Stimulated activated naive CD4-positive, alpha-beta T cell treated with Interleukin-2 at 50 U/mL for 16 hours (primary cell): ENCODE data around the gene PPARD.
"Not testable (repeated sequence)": the region's sequence is repeated elsewhere in the genome, so short reads cannot be mapped to it uniquely, and the experiment has no call there.

Experiments
- DNase-seq: peaks from one replicate; lab custom pipeline; 2025; lab: John Stamatoyannopoulos, UW

PPARD gene

DNA sequence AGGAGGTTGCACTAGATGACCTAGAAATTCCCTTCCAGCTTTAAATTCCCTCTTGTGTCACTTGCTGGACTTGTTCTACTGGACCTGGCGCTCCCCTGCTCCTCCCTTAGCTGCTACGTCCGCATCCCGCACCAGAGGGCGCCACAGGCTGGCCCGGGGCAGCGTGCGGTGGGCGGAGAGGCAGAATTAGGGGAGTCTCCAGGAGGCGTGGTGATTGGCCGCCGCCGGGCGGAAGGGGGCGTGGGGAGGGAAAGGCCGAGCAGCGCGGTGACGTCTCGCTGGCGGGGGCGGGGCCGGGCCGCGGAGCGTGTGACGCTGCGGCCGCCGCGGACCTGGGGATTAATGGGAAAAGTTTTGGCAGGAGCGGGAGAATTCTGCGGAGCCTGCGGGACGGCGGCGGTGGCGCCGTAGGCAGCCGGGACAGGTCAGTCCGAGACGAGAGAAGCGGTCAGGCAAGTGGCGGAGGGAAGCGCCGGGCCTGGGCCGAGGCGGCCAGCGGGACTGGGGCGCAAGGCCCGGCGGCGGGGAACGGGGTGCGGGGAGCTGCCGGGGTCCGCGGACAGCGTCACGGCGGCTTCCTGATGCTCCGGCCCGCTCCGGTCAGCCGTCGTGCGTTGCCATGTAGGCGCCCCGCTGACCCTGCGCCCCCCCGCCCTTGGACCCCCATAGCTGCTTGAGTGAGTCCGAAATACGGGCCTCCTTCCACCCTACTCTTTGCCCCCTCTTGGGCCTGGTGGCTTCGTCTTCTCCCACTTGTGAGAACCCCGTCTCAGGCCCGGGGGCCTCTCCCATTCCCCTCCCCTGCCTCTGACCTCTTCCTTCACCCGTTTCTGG, at the start of gene PPARD:
Gene PPARD (plus strand): TSS at position 301 of the 834 bp plus-strand sequence. CDS start 68,530 bp downstream, outside the sequence.
- DNase-seq = peak; percentile 96

DNA sequence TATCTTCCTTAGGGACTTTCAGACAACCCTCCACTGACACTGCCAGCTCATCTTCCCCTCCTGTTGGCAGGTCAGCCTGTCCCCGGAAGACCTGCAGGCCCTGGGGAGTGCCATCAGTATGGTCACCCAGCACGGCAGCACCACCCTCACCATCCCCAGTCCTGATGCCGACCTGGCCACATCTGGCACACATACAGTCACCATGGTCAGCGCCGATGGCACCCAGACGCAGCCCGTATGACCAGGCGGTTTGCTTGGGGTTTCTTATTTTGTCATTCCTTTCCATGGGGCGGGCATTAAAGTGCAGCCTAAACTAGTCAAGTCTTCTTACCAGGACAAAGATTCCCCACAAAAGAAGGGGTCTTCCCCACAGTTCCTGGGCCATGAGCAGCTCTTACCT, 48.7 kb upstream of the PPARD start:
- no peak for DNase-seq

DNA sequence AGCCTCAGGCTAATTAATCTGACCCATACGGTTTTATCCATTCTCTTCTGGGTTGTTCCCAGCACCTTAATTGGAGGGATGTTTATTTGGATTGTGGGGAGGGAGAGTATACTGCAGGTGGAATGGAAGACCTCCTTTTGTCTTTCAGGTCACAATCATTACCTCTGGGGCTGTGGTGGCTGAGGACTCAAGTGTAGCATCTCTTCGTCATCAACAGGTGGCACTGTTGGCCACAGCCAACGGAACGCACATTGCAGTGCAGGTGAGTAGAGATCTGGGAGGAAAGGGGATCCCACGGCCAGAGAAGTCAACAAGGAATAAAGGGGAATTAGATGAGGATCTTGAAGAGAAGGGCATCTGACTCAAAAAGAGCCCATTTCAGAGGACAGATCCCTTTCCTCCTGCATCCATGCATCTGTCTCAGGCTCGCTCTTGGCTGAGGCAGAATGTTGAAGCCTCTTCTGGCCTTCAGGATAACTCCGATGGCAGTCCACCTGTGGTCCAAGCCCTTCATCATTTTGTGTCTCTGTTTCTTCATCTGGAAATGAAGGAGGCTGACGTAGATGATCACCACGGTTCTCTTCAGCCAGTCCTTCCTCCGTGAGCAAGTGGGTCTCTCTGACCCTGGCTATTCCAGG, 47.9 kb upstream of the PPARD start:
- DNase-seq = peak; percentile 22

DNA sequence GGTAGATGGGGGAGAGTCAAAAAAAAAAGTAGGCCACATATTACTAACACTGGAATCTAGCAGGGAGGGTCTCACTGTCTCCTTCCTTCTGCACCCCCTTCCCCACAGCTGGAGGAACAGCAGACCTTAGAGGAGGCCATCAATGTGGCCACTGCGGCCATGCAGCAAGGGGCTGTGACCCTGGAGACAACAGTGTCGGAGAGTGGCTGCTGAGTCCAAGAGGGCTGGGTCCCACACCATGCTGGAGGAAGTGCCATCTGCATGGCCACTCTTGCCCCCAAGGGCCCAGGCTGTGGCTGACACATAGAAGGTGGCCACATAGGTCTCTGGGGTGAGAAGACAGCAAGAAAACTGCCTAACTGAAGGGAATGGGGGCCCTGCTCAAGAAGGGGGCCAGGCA, 47.3 kb upstream of the PPARD start:
- no peak for DNase-seq

DNA sequence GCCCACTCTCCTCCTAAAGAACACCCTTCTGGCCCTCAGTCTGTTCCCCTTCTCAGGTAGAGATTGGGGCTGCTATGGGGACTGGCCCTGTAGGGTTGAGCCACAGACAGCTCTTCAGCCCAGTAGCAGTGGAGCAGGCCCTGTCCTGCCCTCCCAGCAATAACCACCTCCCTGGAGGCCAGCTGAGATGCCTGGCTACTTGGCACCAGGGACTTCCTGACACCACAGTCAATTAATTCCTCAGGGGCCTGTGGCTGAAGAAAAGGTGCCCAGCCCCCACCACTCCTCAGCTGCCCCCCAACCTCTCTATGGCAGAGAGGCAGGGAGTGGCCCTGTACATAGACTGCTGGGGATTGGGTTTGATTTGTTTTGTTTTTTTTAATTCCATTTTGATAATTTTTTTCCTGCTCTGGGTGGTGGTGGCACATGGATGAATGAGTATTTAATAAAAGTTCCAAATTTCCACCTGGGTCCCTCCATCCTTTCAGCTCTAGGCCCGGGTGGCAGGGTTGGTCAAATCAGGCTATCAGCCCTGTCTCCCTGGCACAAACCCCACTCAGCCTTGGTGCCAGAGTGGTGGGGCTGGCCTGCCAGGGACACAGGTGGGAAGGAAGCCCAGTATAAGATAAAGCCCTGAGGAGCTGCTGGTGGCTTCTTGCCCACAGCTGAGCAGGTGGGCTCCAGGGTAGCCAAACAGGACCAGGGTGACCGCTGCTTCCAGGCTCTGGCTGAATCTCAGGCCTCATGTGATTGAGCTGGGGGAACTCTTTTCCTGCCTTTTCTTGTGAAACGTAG, 46.6 kb upstream of the PPARD start:
- DNase-seq = no peak

DNA sequence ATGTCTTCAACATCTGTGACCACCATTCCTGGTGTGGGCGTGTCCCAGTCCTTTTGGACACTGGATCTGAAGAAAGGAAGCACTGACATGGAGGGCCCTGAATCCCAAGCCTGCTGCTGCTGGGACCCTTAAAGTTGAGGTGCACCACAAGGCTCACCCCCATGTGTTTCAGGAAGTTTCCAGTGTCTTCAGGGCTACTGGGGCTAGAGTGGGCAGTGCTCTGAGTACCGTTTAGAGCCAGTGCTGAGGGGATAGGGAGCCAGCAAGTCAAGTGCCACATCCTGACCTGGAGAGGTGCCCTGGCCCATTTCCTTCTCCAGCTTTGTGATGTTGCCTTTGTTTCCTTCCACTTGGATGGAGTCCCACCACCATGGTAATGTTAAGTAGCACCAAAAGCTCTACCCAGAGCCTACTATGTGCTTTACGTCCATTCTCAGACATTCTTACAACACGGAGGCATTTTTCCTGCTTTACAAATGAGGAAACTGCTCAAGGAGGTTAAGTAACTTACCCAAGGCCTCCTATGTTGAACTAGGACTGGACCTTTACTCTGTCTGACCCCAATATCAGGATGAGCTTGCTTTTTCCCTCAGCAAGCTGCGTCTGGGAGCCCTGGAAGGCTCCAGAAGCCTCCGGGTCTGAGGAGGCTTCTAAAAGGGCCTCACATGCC, 45.3 kb upstream of the PPARD start:
- DNase-seq = no peak

DNA sequence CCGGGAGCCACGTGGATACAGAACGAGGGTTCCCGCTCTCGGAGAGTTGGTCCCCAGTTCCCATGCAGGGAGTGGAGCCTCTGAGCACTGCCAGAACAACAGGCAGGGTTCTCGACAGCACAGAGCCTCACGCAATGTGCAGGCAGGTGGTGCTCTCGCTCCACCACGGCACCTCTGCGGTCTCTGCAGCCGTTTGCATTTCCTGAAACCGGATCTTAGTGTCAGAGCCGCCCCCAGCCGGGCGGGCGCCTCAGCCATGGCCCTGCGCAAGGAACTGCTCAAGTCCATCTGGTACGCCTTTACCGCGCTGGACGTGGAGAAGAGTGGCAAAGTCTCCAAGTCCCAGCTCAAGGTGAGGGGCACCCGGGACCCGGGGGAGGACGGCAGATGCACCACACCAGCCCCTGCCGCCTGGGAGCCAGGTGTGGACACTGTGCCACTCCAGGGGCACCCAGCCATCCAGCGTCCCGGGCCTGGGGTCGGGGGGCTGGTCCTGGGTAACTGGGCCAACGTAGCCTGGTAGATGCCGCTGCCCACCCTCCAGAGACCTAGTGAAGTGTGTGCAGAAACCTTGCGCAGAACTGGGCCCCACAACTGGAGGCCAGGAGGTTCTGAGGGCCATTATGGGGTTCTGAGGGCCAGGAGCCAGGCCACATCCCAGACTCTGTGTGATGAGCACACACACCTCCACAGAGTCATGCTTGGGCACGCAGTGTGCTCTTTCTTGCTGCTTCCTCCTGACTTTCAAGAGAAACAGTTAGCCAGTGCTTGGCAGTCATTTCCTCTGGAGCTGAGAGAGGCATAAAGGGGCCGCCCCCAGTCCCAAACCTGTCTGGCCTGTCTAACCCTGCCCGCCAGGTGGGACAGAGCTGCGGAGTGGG, 44.5 kb upstream of the PPARD start, which contains the start of gene DEF6:
Gene DEF6 (plus strand): TSS at position 218 of the 881 bp plus-strand sequence. CDS start 39 bp downstream, at position 257.
- DNase-seq = peak; percentile 85

DNA sequence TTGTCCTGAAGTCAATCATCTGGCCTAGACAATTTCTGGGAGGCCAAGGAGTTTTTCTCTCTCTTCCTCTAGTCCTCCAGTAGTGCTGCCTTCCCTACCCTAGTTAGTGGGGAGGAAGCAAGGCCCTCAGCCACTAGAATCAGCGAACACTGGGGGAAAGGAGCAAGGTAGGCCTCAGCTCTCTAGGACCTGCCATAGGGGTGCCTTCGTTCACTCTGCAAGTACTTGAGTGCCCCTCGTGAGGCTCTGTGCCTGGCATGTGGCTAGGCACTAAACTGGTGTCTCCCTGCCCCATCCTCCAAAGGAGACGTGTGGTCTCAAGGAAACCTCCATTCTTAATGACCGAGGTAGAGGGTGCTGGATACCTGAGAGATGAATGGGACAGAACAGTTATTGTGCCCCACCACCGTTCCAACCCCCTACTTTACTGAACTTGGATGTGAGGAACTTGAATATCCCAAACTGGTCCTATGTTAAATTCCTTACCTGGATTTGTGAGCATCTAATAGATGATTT, 43.7 kb upstream of the PPARD start:
- DNase-seq = no peak

DNA sequence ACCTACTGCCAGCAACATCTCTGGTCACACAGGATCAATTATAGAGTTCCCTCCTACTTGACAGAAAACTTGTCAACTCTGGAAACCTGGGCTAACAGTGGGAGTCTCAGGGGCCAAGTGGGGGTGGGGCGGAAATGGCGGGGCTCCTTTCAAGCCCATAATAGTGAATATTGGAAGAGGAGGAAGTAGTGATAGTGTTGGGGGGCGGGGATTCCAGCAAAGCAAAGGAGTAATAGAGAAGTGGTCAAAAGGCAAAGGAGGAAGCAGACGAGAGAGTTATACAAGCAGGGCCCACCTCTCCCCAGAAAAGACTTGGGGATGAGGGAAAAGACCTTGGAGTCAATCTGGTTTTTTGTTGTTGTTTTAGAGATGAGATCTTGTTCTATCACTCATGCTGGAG, 42.7 kb upstream of the PPARD start:
- peak; percentile 12 for DNase-seq

DNA sequence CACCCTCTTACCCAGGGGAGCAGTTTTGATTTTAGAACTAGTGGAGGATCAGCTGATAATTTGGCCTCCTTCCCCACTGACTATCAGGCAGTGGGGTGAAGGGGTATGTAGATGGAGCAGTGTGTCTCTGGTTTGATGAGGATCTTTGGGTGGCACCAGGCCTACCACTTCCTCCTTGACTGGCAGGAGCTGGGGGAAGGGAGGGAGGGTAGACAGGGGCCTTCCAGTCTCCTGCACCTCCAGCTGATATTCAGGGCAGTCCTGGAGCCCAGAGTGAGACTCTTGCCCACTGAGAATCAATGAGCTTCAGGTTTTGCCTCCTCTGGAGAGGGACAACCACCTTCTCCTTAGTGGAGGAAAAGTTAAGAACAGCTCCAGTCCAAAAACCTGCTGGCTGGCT, 41.5 kb upstream of the PPARD start:
- peak; percentile 4 for DNase-seq

DNA sequence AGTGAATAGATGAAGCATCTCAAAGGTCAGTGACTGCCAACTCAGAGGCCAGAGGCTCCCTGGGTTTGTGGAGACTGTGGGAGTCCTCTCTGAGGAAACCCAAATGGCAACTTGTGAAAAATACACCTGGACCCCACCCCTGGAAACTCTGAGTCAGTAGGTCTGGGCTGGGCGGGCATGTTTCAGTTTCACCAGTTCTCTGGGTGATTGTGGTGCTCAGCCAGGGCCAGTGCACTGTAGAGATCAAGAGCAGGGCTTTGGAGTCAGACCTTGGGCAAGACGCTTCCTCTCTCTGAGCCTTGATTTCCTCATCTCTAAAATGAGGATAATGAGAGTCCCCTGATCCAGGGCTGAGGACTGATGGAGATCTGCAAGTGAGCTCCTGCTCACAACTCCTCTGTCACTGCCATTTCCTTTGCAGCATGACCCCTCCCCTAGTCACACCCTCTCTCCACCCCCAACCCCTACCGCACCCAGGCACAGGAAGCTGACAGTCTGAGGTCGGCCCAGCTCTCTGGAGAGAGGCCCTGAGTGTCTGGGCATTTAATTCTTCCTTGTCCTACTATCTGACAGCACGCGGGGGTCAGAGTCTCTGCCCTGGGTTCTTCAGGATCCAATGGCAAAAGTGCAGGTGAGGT, 39.6 kb upstream of the PPARD start:
- DNase-seq = peak; percentile 83

DNA sequence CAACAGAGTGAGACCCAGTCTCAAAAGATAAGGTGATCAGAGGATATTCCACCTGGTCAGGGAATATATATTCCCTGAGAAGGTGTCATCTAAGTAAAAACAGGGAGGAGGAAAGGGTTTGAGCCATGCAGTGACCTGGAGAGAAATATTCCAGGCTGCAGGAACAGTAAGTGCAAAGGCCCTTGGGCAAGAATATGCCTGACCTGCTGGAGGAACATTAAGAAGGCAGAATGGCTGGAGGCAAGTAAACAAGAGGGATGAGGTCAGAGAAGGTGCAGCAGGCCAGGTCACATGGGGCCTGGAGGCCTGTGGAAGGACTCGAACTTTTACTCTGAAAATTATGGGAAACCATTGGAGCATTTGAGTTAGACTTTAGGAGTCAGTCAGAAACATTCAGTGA, 38.1 kb upstream of the PPARD start:
- no peak for DNase-seq

DNA sequence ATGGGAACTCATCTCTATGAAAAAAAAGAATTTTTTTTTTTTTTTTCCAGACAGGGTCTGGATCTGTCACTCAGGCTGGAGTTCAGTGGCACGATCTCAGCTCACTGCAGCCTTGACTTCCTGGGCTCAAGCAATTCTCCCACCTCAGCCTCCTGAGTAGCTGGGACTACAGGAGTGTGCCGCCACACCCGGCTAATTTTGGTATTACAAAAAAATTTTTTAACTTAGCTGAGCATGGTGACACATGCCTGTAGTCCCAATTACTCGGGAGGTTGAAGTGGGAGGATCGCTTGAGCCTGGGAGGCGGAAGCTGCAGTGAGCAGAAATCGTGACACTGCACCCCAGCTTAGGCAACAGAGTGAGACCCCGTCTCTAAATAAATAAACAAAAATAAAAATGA, 37.2 kb upstream of the PPARD start:
- peak; percentile 6 for DNase-seq

DNA sequence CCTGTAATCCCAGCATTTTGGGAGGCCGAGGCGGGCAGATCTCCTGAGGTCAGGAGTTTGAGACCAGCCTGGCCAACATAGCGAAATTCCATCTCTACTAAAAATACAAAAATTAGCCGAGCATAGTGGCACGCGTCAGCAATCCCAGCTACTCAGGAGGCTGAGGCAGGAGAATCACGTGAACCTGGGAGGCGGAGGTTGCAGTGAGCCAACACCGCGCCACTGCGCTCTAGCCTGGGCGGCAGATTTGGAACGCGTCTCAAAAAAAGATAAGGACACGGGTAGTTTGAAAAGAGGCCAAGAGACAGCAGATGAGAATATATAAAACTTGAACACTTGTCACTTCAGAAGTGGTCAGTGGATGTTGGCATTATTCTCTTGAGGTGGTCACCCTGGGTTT, 35.2 kb upstream of the PPARD start:
- DNase-seq = not testable (repeated sequence)

DNA sequence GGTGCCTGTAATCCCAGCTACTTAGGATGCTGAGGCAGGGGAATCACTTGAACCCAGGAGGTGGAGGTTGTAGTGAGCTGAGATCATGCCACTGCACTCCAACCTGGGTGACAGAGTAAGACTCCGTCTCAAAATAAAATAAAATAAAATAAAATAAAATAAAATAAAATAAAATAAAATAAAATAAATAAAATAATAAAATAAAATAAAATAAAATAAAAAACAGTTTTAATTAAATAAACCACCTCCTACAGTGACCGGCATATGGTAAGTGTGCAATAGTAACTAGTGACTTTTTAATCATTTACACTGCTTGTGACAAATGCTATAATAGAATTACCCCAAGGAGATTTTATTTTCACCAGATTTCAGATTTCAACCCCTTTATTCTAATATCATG, 33.8 kb upstream of the PPARD start:
- not testable (repeated sequence) for DNase-seq

DNA sequence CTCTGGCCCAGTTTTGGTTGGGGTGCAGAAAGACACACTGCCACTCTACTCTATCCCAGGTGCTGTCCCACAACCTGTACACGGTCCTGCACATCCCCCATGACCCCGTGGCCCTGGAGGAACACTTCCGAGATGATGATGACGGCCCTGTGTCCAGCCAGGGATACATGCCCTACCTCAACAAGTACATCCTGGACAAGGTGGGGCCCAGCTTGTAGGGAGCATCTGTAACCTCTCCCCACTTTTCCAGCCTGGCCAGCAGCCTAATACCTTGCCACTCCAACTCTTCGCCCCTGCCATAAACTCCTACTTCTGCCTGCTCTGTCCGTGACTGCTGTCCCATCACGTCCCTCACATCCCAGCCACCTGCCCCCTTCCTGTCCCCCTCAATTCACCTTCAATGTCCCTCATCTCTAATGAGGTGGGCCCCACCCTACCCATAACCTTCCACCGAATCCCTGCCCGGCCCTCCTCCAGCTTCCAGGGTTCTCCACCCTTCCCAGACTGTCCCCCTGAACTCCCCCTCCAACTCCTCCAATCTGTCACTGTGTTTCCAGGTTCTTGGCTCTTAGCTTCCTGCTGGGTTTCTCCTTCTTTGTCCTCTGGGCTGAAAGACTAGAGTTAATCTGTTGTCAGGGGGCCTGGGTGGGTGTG, 32.6 kb upstream of the PPARD start:
- DNase-seq = no peak

DNA sequence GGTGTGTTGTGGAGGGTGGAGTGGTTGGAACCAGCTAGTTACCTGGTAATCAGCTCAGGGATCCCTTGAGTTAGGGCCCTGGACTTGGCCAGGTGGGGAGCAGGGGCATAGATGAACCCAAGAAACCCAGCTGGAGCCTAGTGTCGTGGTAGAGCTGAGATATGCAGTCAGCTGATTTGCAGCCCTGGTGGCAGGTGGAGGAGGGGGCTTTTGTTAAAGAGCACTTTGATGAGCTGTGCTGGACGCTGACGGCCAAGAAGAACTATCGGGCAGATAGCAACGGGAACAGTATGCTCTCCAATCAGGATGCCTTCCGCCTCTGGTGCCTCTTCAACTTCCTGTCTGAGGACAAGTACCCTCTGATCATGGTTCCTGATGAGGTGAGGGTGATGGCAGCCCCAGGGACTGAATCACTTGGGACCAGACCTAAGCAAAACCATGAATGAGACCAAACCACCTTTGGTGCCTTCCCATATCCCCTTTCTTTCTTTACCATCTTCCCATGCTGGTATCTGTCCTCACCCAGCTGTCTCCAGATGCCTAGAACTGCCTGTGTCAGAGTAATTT, 32.0 kb upstream of the PPARD start:
- peak; percentile 25 for DNase-seq

DNA sequence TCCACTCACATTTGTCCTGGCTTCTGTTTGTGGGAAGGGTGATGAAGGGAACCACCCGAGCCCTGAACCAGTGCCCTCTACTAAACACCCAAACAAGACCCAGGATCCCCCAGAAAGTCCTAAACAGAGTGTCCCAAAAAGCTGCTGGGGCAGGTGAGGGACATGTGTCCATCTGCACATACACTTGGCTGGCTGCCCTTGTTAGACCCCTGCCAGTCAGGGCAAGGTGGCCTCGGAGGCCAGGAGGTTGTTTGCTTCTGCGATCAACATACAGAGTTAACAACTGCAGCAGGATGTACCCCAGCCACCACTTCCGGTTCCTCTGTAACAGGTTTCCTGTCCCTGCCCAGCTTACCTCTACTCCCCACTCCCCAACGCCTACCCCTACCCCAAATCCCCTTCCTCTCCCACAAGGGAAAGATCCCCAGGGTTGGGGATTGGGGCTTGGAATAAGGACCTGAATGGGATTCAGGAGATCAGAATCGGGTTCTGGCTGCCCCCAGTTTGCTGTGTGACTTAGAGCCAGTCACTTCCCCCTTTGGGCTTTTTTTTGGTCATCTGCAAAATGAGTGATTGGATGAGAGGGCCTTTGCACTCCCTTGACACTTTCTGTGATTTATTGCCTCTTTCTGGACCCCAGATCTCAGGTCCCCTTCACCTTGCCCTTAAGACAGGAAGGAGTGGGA, 30.8 kb upstream of the PPARD start:
- DNase-seq = peak; percentile 28
